DMS53 treated with DMSO at 0.1 percent for 48 hours (cell line): ENCODE results near the gene MAP2K5.

Experiments used
- DNase-seq: peaks from one replicate; lab custom pipeline; 2025; ENCODE audit not compliant: unreplicated experiment; lab: John Stamatoyannopoulos, UW

MAP2K5 gene

GRCh38 chr15:67719330-67719959, 176.9 kb downstream of the MAP2K5 start:
- no peak for DNase-seq

- no peak for DNase-seq
Measured at GRCh38 chr15:67720556-67721175, 178.2 kb downstream of the MAP2K5 start.

DNA sequence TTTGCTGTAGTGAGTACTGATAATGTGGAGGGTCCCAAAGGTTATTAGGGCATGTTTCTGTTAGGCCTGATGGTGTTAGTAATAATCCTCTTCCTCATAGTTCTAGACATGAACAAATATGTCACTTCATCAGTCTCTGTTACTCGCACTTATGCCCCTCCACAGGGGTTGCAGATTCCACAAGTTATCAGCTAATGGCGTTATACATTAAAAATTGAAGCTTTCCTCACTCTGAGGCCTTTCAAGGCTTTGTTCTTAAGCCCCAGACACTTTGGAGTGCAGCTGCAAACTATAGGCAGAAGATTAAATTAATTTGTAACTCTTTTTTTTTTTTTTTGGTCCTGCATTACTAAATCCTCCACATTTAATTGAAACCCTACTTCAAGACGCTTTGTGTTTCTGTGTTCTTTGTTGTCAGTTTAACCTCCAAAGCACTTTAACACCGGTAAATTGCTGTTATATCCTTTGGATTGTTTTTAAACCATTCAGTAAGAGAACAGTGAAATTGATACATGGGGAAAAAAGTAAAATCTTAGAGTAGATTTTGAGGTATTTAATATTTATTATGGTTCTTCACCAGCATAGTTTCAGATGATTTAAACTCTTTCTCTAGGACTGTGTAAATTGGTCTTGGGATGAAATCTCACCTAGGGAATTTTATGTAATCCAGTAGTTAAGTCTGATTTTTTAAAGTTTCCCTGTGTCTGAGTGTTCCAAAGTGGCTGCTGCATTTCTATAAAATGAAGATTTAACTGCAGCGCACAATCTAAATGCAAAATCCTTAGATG, 179.7 kb downstream of the MAP2K5 start:
- no peak for DNase-seq

DNA sequence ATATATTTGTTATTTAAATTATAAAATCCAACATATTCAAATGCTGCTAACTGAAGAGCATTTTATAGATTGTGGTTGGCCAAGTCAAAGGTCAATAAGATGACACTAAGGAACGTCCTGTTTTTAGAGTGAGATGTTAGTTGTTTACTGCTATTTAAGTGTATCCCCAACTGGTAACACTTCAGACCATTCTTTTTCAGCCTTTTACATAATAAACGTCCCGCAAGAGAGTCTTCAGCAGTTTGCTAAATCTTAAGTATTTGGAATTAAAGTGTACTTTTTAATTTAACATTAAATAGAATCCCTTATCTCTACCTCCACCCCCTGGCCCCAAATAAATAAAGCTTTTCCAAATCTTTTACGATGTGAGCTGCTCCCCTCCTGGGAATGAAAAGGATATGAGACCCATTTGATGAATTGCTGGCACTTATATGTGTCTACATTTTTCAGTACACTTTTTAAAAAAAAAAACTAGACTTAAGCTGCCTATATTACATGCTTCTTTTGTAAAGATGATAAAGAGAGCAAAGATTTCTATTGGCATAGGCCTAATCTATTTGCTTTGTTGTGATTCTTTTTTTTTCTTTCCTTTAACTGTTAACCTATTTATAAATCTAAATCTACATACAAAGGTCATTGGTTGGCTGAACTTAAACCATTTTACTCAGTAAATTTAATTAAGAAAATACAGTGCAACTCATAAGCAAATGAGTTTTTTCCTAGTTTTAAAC, 181.0 kb downstream of the MAP2K5 start:
- DNase-seq = no peak

GRCh38 chr15:67724691-67725375, 182.3 kb downstream of the MAP2K5 start:
- DNase-seq = peak; percentile 21

DNA sequence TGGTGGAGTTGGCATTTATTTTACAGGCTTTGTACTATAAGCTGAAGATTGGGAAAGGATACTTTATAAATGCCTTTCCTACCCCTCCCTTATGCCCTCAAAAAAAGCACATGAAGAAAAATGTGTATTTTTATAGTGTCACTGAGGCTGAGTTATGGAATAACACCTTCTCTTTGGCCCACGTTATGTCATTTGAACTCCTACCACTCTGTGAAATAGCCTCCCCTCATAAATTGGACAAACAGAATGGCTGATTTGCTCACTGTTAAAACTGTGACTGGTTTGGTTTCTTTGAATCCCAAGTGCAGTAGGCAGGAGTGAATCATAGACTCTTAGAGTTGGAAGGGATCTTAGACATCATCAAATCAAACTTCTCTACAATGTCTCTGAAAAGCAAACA, 187.6 kb downstream of the MAP2K5 start:
- DNase-seq = no peak

DNA sequence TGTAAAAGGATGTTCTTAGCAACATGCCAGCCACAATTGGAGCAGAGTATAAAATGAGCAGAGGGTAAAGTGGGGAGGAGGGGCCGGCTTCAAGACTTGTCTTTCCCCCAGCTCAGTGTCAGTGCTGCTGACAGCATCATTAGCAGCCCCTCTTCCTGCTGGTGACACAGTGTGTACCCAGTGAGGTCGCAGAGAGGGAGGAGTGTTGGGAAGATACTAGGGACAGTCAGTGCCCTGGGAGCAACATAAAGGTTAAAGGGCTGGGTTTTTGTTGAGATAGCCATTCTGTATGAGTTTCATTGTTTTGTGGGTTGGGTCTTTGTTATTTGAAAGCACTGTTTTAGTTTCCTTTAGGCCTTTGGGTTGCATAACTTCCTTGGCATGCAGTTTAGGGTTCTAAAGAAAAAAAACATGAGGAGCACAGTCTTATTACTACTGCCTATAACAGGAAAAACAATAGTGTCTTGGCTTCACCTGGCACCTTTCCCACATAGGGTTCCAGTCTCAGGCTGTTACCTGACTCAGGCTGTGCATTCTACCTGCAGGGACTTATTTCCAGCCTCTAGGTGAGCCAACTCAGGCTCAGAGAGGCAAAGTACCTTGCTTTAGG, 188.7 kb downstream of the MAP2K5 start:
- no peak for DNase-seq

- DNase-seq = no peak
Measured at GRCh38 chr15:67732164-67732563, 189.7 kb downstream of the MAP2K5 start.

DNA sequence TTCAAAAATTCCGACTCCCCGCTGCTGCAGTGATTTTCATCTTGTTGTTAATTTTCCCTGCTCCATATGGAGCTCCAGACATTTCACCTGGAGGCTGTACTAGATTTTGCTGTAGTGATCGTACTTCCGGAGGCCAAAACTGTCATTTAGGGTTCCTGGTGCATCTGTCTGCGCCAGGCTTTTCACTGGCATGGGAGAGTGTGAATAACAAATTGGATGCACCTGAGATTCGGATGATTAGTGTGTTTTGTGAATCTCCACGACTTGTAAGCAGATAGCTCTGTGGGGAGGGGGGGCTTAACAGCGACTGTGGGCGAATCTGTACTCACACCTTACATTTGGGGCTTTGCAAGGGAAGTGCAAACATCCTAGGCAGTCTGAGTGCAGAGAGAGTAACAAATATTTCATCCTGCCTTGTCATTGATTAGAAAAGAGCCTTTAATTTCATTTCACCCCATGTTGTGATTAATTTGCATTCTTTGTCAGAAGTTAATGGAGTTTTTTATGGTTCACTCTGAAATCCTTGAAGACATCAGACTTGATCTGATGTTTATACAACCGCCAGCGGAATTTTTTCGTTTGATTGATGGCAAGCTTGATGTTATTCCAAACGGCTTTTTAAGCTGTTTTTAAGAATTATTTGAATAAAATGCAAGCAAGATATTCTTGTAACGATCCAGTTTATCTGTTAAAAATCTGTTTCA, 190.3 kb downstream of the MAP2K5 start:
- no peak for DNase-seq

DNA sequence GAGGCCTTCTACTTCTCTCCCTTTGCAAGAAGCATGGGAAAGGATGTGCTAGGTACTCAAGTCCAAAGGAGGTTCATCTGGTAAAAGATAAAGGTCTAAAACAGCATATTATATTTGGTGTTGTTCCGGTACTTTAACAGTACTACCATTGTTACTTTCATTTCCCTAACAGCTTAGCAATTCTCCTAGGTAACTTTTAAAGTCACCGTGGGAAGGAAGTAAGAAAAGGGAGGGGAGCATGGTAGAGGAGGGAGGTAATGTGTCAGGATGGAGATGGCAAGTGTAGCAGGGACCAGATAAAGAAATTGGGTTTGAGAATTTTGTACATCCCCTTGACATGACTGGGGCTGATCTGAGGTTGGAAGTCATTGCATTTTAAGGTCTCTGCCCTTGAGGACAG, 193.4 kb downstream of the MAP2K5 start:
- no peak for DNase-seq

GRCh38 chr15:67736810-67737209, 194.3 kb downstream of the MAP2K5 start:
- DNase-seq = no peak

- no peak for DNase-seq
Measured at GRCh38 chr15:67738056-67738455, 195.6 kb downstream of the MAP2K5 start.

- DNase-seq = no peak
Measured at GRCh38 chr15:67740405-67740804, 197.9 kb downstream of the MAP2K5 start.

DNA sequence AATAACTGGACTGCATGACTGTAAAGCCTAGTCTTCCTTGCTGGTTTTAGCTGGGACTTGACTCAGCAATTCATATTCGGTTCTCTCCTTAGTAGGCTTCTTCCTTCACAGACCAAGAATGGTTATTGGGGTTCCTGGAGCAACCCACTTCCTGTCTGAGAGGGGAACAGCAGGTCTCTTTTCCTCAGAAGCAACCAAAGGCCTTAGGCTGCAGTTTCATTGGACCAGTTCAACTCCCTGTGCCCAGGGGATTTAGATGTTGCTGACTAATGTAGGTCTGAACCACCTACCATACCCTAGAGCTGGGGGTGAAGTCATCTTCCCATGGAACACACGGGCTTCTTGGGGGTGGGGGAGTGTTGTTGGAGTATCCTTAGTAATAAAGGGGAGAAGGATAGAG, 198.8 kb downstream of the MAP2K5 start:
- DNase-seq = no peak

- no peak for DNase-seq
Measured at GRCh38 chr15:67743558-67743957, 201.1 kb downstream of the MAP2K5 start.

DNA sequence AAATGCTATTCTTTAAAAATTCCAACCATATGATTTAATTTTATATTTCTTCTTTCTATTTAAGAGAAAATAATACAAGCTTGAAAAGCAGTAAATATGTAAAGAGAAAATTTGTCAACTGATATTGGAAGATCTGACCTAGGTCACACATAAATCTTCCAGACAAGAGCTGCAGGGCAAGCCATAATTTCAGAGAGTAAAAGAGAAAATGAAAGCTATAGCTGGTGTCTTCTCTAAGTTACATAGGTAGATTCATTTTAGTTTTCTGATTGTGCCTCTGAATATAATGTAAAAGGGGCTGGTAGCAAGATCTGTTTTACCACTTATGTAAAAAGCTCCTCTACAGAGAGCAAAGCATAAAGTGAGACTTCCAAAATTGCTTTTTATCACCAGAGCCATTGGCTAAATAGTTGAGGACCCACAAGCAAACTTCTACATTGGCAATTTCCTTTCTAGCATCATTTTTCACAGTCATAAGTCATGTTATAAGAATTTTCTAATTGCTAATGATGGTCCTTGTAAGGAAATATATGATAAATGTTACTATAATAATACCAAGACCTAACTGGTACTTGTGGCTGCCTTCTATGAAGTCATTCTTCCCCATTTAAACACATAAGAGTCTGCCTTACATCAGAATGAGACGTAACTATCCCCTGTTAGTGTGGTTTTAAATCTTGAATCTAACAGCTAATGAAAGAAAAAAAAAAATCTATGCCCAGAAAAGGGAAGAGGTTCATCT, 202.0 kb downstream of the MAP2K5 start:
- no peak for DNase-seq

- no peak for DNase-seq
Measured at GRCh38 chr15:67745073-67746006, 202.8 kb downstream of the MAP2K5 start.

DNA sequence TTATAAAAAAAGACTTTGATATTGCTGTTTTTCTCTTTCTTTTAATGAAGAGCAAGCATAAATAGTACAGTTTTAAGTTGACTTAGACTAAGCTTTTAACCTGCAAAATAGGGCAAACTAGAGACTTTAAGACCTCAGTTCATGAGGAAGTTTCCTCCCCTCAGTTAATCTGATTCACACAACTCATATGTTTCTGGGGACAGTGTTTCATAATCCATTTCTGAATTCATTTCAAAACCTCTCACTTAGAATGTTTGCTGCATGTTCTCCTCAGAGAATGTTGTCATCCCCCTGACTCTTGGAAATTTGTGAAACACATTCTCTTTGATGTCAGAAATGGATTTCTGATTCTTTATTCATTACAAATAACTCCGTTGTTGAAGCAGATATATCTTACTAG, 203.5 kb downstream of the MAP2K5 start:
- DNase-seq = no peak
